ENCODE data around the gene ENG. TPM values are rescaled to one million over a fixed set of nuclear protein-coding genes. Genes with fewer than 3 reads are reported as not detected.

ENG gene
- total RNA-seq, 4 donors from 2014 or later, result 45.6 to 115 (median 51.1) TPM

DNA sequence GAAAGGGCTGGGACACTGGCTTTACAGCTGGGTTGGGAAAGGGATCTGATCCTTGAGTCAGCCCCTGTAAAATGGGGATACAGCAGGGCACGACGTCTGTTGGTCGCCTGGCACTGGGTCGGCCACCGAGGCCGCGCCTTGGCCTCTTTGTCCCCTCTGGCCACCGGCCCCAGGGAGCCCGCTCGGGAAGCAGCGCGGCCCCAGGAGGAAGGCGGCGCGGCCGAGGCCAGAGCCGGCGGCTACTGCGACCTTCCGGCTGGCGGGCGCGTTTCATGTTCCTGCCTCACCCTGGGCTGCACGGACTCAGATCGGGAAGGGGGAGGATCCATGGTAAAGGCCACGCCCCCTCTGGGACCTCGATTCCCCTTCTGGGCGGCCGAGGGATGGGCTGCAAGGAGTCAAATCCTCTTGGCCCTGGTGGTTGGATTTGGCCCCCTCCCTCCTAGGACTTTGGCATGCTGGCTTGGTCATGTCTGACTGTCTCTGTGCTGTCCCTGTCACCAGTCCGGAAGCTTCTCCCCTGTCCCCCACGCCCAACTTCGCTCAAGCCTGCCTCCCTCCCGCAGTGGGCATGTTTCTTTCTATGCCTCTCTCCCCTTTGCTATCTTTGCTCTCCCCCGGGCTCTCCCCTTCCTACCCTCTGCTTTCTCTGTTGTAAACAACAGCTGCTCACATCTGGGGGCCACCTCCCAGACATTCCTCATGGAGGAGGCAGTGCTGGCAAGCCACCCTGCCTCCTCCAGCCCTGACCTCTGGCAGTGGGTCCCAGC, 26.0 kb downstream of the ENG start:
- WGBS, 2 donors, result 21 to 24% methylated on average over 19 to 34 of the region's 34 CpGs
- Histone ChIP-seq H3K27me3 (no peaks in the 10 kb centered on the region), H3K9me3 (no peaks in the 10 kb centered on the region), H3K4me1 (peaks cover 20 to 63% of the 10 kb centered on the region in 2 donors), H3K27ac (peak overlapping the region; percentile 33 to 51 (median 47)), H3K4me3 (replicated peaks in 1 of 3) (no peak overlapping the region), H3K36me3 (peaks cover 11 to 13% of the 10 kb centered on the region in 2 donors)
- peak; percentile 64 to 66 for DNase-seq
- TF ChIP-seq POLR2A (IDR thresholded peaks at IDR 0.05), result peak in 1 of 2 donors; percentile 56
- TF ChIP-seq, protein P1, sequence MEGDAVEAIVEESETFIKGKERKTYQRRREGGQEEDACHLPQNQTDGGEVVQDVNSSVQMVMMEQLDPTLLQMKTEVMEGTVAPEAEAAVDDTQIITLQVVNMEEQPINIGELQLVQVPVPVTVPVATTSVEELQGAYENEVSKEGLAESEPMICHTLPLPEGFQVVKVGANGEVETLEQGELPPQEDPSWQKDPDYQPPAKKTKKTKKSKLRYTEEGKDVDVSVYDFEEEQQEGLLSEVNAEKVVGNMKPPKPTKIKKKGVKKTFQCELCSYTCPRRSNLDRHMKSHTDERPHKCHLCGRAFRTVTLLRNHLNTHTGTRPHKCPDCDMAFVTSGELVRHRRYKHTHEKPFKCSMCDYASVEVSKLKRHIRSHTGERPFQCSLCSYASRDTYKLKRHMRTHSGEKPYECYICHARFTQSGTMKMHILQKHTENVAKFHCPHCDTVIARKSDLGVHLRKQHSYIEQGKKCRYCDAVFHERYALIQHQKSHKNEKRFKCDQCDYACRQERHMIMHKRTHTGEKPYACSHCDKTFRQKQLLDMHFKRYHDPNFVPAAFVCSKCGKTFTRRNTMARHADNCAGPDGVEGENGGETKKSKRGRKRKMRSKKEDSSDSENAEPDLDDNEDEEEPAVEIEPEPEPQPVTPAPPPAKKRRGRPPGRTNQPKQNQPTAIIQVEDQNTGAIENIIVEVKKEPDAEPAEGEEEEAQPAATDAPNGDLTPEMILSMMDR (IDR thresholded peaks at IDR 0.05), result peak in 1 of 6 experiments; percentile 2
- intact Hi-C loops (cut with DNase I), result no loop called here

DNA sequence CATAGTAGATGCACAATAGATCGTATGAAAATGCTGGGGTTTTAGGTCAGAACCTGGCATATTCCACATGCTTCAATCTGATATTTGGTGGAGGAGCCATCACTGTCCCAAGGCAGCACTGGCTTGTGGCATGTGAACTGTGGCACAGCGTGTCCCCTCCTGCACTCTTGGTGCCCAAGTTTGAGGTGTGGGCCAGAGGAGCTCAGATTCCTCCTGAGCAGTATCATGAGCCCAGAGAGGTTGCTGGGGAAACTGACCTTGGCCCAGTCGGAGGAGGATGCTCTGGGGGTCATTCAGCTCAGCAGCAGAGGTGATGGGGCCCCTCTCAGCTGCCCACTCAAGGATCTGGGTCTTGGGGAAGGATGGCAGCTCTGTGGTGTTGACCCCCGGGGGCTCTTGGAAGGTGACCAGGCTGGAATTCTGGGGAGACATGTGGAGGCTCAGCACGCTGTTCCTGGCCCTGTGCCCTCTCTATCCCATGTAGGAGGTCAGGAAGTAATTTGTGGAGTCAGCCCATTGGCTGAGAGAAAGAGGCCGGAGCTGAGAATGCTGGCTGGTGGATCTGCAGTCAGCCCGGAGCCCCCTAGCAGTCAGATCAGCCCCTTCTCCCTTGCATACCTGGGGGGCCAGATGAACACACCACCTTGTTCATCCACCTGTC, 28.1 kb downstream of the ENG start:
- no peaks in the 10 kb centered on the region for H3K27me3 ChIP-seq
- 56 to 68% methylated on average over 4 to 6 of the region's 7 CpGs for WGBS, 2 donors
- TF ChIP-seq, protein P1 (IDR thresholded peaks at IDR 0.05), result no peak
- no peak for TF ChIP-seq POLR2A (IDR thresholded peaks at IDR 0.05)
- H3K4me3 ChIP-seq (replicated peaks in 1 of 3), result no peak overlapping the region
- peaks cover 11 to 13% of the 10 kb centered on the region in 2 donors for H3K36me3 ChIP-seq
- intact Hi-C loops (cut with DNase I), result no loop called here
- H3K4me1 ChIP-seq, result peaks cover 20 to 54% of the 10 kb centered on the region in 2 donors
- no peak for DNase-seq
- H3K27ac ChIP-seq, result no peak overlapping the region
- no peaks in the 10 kb centered on the region for H3K9me3 ChIP-seq

DNA sequence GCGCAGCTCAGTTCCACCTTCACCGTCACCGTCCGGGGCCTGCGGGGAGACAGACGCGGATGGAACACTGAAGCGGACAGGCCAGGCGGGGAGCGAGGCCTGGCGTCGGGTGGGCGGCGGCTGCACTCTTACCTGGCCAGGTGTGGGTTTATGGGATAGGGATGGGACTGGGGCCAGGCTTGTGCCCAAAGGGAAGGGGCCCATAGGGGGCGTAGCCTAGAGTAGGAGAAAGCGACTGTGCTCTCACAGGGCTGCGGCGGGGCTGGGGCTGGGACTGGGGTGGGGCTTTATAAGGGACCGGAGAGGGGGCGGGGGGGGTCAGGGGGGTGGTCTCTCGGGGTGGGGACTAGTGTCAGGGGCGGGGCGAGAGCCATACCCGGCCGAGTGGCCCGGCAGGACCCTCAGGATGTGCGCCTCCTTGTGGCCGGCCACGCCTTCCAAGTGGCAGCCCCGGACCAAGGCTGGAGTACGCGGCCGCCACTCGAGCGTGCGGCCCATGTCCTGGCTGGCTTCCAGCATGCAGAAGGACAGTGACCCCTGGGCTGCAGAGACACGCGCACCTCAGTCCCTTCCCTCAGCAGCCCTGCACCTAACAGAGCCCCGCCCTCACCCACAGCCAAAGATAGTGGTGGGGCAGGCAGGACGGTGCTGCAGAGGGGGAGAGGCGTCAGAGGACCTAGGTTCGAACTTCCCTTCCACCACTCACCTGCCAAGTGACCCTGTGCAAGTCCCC, 29.0 kb downstream of the ENG start:
- H3K27me3 ChIP-seq, result no peaks in the 10 kb centered on the region
- no peaks in the 10 kb centered on the region for H3K9me3 ChIP-seq
- 39 to 59% methylated on average over 18 to 19 of the region's 42 CpGs for WGBS, 2 donors
- H3K36me3 ChIP-seq, result peaks cover 11 to 13% of the 10 kb centered on the region in 2 donors
- peak overlapping the region in 1 of 3 donors; percentile 11 for H3K4me3 ChIP-seq (replicated peaks in 1 of 3)
- intact Hi-C loops (cut with DNase I), result no loop called here
- H3K4me1 ChIP-seq, result peaks cover 20 to 54% of the 10 kb centered on the region in 2 donors
- H3K27ac ChIP-seq, result no peak overlapping the region
- peak; percentile 83 to 84 for DNase-seq
- TF ChIP-seq, protein P1 (IDR thresholded peaks at IDR 0.05), result peak; percentile 18 to 64 (median 38)
- no peak for TF ChIP-seq POLR2A (IDR thresholded peaks at IDR 0.05)

DNA sequence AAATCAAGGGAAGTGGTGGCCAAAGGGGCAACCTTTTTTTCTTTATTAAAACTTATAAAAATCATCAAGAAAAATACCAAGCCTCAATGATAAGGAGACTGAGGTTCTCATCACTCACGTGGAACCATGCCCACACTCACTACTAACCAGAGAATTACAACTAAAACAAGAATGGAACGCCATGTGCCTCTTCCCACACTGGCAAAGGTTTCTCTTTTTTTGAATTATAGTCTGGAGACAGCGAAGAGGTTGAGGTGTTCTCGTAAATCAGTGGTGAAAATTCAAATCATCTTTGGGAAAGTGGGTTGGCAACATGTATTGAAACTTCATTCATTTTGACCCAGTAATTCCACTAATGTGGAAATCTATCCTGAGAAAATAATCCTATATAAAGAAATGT, 32.4 kb downstream of the ENG start:
- DNase-seq, result peak; percentile 75
- no peak overlapping the region for H3K4me3 ChIP-seq (replicated peaks in 1 of 3)
- peaks cover 31 to 33% of the 10 kb centered on the region in 2 donors for H3K36me3 ChIP-seq
- peak overlapping the region in 1 of 3 donors; percentile 2 for H3K27ac ChIP-seq
- intact Hi-C loops (cut with DNase I), result no loop called here
- no peaks in the 10 kb centered on the region for H3K9me3 ChIP-seq
- H3K4me1 ChIP-seq, result peaks cover 7 to 31% of the 10 kb centered on the region in 2 donors
- WGBS, 2 donors, result 29 to 37% methylated on average over 4 of the region's 4 CpGs
- H3K27me3 ChIP-seq, result no peaks in the 10 kb centered on the region
- TF ChIP-seq, protein P1 (IDR thresholded peaks at IDR 0.05), result no peak
- TF ChIP-seq POLR2A (IDR thresholded peaks at IDR 0.05), result no peak
